ENCODE measurements around the gene EMP3. TPM values are rescaled to one million over a fixed set of nuclear protein-coding genes. Genes with fewer than 3 reads are reported as not detected.

The EMP3 gene
- total and polyA plus RNA-seq, 4 experiments from 2014 or later, result 293 to 1,108 (median 695) TPM

Other genes with a start within 250 kb of the EMP3 start
- gene PLA2G4C, start 214.7 kb upstream of the EMP3 start, total RNA-seq, result 10 to 100 TPM; 10.7 to 11.1 TPM
- under 1 TPM; 0.44 to 0.81 TPM for gene PLA2G4C, start 214.7 kb upstream of the EMP3 start, polyA plus RNA-seq
- 100 to 1,000 TPM; 118 to 124 TPM for gene LIG1, start 155.2 kb upstream of the EMP3 start, total RNA-seq
- 10 to 100 TPM; 13.4 to 30.6 TPM for gene LIG1, start 155.2 kb upstream of the EMP3 start, polyA plus RNA-seq
- gene ZSWIM9, start 154.9 kb upstream of the EMP3 start, total RNA-seq, result 10 to 100 TPM; 10.5 to 11.8 TPM
- 1 to 10 TPM in 1 of 2 donors, under 1 TPM in 1; 0.25 to 1.6 TPM for gene ZSWIM9, start 154.9 kb upstream of the EMP3 start, polyA plus RNA-seq
- gene CARD8, start 69.6 kb upstream of the EMP3 start, total RNA-seq, result 100 to 1,000 TPM; 310 to 316 TPM
- 10 to 100 TPM; 74.9 to 90.5 TPM for gene CARD8, start 69.6 kb upstream of the EMP3 start, polyA plus RNA-seq
- under 1 TPM in 1 of 2 experiments, not detected in 1; 0.36 TPM for gene ZNF114, start 55.5 kb upstream of the EMP3 start, total RNA-seq
- not detected for gene ZNF114, start 55.5 kb upstream of the EMP3 start, polyA plus RNA-seq
- gene TMEM143, start 38.4 kb downstream of the EMP3 start, total RNA-seq, result 10 to 100 TPM; 27.6 to 31.8 TPM
- gene TMEM143, start 38.4 kb downstream of the EMP3 start, polyA plus RNA-seq, result 1 to 10 TPM; 3.8 to 8.2 TPM
- gene SYNGR4, start 38.8 kb downstream of the EMP3 start, total RNA-seq, result not detected
- not detected for gene SYNGR4, start 38.8 kb downstream of the EMP3 start, polyA plus RNA-seq
- gene KDELR1, start 66.0 kb downstream of the EMP3 start, total RNA-seq, result 10 to 100 TPM; 58.8 to 63.2 TPM
- gene KDELR1, start 66.0 kb downstream of the EMP3 start, polyA plus RNA-seq, result 10 to 100 TPM; 17.7 to 28.8 TPM
- gene GRIN2D, start 68.1 kb downstream of the EMP3 start, total RNA-seq, result under 1 TPM; 0.14 to 0.17 TPM
- gene GRIN2D, start 68.1 kb downstream of the EMP3 start, polyA plus RNA-seq, result not detected
- gene GRWD1, start 120.4 kb downstream of the EMP3 start, total RNA-seq, result 10 to 100 TPM; 36.2 to 39.0 TPM
- gene GRWD1, start 120.4 kb downstream of the EMP3 start, polyA plus RNA-seq, result 10 to 100 TPM; 44.4 to 52.8 TPM
- 1 to 10 TPM; 2.5 to 3.6 TPM for gene KCNJ14, start 130.0 kb downstream of the EMP3 start, total RNA-seq
- under 1 TPM; 0.18 to 0.22 TPM for gene KCNJ14, start 130.0 kb downstream of the EMP3 start, polyA plus RNA-seq
- gene CYTH2, start 143.8 kb downstream of the EMP3 start, total RNA-seq, result 10 to 100 TPM; 74.9 to 89.0 TPM
- 10 to 100 TPM; 30.1 to 31.3 TPM for gene CYTH2, start 143.8 kb downstream of the EMP3 start, polyA plus RNA-seq
- gene LMTK3, start 186.3 kb downstream of the EMP3 start, total RNA-seq, result 10 to 100 TPM; 18.5 to 20.6 TPM
- under 1 TPM in 1 of 2 donors, not detected in 1; 0.17 TPM for gene LMTK3, start 186.3 kb downstream of the EMP3 start, polyA plus RNA-seq
- not detected for gene SULT2B1, start 226.6 kb downstream of the EMP3 start, total RNA-seq
- gene SULT2B1, start 226.6 kb downstream of the EMP3 start, polyA plus RNA-seq, result under 1 TPM in 1 of 2 donors, not detected in 1; 0.13 TPM